Measurements from ENCODE around the gene DISC1.

The DISC1 gene

DNA sequence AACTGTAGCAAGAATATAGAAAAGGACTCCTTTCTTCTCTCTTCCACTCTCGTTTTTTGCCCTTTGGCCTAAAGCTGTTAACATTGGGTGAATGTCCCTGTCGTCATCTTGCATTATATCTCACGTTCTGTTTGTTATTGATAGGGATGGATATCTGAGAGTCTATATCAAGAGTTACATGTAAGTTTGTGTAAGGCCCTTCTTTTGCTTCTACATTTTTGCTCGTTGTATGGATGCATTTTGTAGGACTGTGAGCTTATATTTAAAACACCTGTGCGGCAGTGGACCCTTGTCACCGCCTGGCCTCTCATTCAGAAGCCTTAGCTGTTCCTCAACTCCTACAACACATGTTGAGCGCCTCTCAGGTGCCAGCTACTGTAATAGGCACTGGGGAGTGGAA lies 211.9 kb downstream of the DISC1 start:
- TF ChIP-seq, protein P1, sequence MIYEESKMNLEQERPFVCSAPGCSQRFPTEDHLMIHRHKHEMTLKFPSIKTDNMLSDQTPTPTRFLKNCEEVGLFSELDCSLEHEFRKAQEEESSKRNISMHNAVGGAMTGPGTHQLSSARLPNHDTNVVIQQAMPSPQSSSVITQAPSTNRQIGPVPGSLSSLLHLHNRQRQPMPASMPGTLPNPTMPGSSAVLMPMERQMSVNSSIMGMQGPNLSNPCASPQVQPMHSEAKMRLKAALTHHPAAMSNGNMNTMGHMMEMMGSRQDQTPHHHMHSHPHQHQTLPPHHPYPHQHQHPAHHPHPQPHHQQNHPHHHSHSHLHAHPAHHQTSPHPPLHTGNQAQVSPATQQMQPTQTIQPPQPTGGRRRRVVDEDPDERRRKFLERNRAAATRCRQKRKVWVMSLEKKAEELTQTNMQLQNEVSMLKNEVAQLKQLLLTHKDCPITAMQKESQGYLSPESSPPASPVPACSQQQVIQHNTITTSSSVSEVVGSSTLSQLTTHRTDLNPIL (CRISPR knock-in tag; IDR thresholded peaks at IDR 0.05; ENCODE audit: low read depth): no peak
- TF ChIP-seq ESRRG (CRISPR knock-in tag; IDR thresholded peaks at IDR 0.05): no peak
- TF ChIP-seq, protein P2, sequence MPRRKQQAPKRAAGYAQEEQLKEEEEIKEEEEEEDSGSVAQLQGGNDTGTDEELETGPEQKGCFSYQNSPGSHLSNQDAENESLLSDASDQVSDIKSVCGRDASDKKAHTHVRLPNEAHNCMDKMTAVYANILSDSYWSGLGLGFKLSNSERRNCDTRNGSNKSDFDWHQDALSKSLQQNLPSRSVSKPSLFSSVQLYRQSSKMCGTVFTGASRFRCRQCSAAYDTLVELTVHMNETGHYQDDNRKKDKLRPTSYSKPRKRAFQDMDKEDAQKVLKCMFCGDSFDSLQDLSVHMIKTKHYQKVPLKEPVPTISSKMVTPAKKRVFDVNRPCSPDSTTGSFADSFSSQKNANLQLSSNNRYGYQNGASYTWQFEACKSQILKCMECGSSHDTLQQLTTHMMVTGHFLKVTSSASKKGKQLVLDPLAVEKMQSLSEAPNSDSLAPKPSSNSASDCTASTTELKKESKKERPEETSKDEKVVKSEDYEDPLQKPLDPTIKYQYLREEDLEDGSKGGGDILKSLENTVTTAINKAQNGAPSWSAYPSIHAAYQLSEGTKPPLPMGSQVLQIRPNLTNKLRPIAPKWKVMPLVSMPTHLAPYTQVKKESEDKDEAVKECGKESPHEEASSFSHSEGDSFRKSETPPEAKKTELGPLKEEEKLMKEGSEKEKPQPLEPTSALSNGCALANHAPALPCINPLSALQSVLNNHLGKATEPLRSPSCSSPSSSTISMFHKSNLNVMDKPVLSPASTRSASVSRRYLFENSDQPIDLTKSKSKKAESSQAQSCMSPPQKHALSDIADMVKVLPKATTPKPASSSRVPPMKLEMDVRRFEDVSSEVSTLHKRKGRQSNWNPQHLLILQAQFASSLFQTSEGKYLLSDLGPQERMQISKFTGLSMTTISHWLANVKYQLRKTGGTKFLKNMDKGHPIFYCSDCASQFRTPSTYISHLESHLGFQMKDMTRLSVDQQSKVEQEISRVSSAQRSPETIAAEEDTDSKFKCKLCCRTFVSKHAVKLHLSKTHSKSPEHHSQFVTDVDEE (CRISPR knock-in tag; IDR thresholded peaks at IDR 0.05): no peak
- TF ChIP-seq ARNTL (CRISPR knock-in tag; IDR thresholded peaks at IDR 0.05; ENCODE audit: borderline replicate concordance, low read depth): no peak
- TF ChIP-seq TCF4 (CRISPR knock-in tag; IDR thresholded peaks at IDR 0.05; ENCODE audit: borderline replicate concordance): no peak
- TF ChIP-seq SNAI2 (CRISPR knock-in tag; IDR thresholded peaks at IDR 0.05): no peak
- no peak for TF ChIP-seq GLIS3 (CRISPR knock-in tag; IDR thresholded peaks at IDR 0.05)
- no peak for TF ChIP-seq PPARA (CRISPR knock-in tag; IDR thresholded peaks at IDR 0.05; ENCODE audit: borderline replicate concordance)
- TF ChIP-seq OSR1 (CRISPR knock-in tag; IDR thresholded peaks at IDR 0.05): no peak
- no peak for TF ChIP-seq ZC3H10 (CRISPR knock-in tag; IDR thresholded peaks at IDR 0.05)
- TF ChIP-seq ZFP3 (CRISPR knock-in tag; IDR thresholded peaks at IDR 0.05): no peak
- TF ChIP-seq ZFP30 (CRISPR knock-in tag; IDR thresholded peaks at IDR 0.05): no peak
- TF ChIP-seq RARB (CRISPR knock-in tag; IDR thresholded peaks at IDR 0.05): no peak
- no peak for TF ChIP-seq CSDC2 (CRISPR knock-in tag; IDR thresholded peaks at IDR 0.05)
- TF ChIP-seq, protein P3, sequence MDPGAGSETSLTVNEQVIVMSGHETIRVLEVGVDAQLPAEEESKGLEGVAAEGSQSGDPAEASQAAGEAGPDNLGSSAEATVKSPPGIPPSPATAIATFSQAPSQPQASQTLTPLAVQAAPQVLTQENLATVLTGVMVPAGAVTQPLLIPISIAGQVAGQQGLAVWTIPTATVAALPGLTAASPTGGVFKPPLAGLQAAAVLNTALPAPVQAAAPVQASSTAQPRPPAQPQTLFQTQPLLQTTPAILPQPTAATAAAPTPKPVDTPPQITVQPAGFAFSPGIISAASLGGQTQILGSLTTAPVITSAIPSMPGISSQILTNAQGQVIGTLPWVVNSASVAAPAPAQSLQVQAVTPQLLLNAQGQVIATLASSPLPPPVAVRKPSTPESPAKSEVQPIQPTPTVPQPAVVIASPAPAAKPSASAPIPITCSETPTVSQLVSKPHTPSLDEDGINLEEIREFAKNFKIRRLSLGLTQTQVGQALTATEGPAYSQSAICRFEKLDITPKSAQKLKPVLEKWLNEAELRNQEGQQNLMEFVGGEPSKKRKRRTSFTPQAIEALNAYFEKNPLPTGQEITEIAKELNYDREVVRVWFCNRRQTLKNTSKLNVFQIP (CRISPR knock-in tag; IDR thresholded peaks at IDR 0.05; ENCODE audit: borderline replicate concordance, low read depth): no peak
- TF ChIP-seq, protein P4, sequence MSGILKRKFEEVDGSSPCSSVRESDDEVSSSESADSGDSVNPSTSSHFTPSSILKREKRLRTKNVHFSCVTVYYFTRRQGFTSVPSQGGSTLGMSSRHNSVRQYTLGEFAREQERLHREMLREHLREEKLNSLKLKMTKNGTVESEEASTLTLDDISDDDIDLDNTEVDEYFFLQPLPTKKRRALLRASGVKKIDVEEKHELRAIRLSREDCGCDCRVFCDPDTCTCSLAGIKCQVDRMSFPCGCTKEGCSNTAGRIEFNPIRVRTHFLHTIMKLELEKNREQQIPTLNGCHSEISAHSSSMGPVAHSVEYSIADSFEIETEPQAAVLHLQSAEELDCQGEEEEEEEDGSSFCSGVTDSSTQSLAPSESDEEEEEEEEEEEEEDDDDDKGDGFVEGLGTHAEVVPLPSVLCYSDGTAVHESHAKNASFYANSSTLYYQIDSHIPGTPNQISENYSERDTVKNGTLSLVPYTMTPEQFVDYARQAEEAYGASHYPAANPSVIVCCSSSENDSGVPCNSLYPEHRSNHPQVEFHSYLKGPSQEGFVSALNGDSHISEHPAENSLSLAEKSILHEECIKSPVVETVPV (CRISPR knock-in tag; IDR thresholded peaks at IDR 0.05): no peak
- no peak for TF ChIP-seq ZNF565 (CRISPR knock-in tag; conservative IDR thresholded peaks at IDR 0.05; ENCODE audit: low read depth)
- no peak for TF ChIP-seq TOX (CRISPR knock-in tag; IDR thresholded peaks at IDR 0.05; ENCODE audit: borderline replicate concordance)
- no peak for ATAC-seq

DNA sequence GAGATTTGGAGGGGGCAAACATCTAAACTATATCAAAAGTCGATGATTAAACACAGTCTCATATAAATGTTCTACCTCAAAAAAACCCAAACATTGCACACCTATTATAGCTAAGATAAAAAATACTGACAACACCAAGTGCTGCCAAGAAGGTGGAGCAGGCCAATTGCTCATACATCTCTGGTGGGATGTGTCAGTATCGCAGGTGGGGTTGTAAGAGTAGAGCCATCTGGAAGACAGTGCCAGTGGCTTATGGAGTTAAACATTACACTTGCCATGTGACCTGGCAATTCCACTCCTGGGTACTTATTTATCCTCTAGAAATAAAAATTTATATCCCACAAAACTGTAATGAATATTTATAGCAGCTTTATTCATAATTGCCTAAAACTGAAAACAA lies 213.4 kb downstream of the DISC1 start:
- TF ChIP-seq PPARA (CRISPR knock-in tag; IDR thresholded peaks at IDR 0.05; ENCODE audit: borderline replicate concordance) (no peak), SNAI2 (CRISPR knock-in tag; IDR thresholded peaks at IDR 0.05) (no peak), ZFP30 (CRISPR knock-in tag; IDR thresholded peaks at IDR 0.05) (no peak), CSDC2 (CRISPR knock-in tag; IDR thresholded peaks at IDR 0.05) (no peak), TOX (CRISPR knock-in tag; IDR thresholded peaks at IDR 0.05; ENCODE audit: borderline replicate concordance) (no peak), GLIS3 (CRISPR knock-in tag; IDR thresholded peaks at IDR 0.05) (no peak), RARB (CRISPR knock-in tag; IDR thresholded peaks at IDR 0.05) (no peak), ARNTL (CRISPR knock-in tag; IDR thresholded peaks at IDR 0.05; ENCODE audit: borderline replicate concordance, low read depth) (no peak), ZNF8 (CRISPR knock-in tag; IDR thresholded peaks at IDR 0.05) (no peak)
- TF ChIP-seq, protein P5, sequence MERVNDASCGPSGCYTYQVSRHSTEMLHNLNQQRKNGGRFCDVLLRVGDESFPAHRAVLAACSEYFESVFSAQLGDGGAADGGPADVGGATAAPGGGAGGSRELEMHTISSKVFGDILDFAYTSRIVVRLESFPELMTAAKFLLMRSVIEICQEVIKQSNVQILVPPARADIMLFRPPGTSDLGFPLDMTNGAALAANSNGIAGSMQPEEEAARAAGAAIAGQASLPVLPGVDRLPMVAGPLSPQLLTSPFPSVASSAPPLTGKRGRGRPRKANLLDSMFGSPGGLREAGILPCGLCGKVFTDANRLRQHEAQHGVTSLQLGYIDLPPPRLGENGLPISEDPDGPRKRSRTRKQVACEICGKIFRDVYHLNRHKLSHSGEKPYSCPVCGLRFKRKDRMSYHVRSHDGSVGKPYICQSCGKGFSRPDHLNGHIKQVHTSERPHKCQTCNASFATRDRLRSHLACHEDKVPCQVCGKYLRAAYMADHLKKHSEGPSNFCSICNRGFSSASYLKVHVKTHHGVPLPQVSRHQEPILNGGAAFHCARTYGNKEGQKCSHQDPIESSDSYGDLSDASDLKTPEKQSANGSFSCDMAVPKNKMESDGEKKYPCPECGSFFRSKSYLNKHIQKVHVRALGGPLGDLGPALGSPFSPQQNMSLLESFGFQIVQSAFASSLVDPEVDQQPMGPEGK (CRISPR knock-in tag; IDR thresholded peaks at IDR 0.05; ENCODE audit: borderline replicate concordance): no peak
- TF ChIP-seq, protein P1 (CRISPR knock-in tag; IDR thresholded peaks at IDR 0.05; ENCODE audit: low read depth): no peak
- TF ChIP-seq, protein P3 (CRISPR knock-in tag; IDR thresholded peaks at IDR 0.05; ENCODE audit: borderline replicate concordance, low read depth): no peak
- TF ChIP-seq, protein P4 (CRISPR knock-in tag; IDR thresholded peaks at IDR 0.05): no peak
- no peak for ATAC-seq
